Thyroid gland (tissue), 4 donors: Measurements from ENCODE around the gene KCNIP4. TPM values are rescaled to one million over a fixed set of nuclear protein-coding genes. Genes with fewer than 3 reads are reported as not detected.

Experiments used
- DNase-seq, 2 donors: peaks; one replicate each; pipeline ENCODE4 v3.0.0-alpha.2; 2019
- H3K27ac ChIP-seq, 3 donors: fragments of 200-600 bp; sonication (generic); 1 replicate in 2 of 3; 2 replicates in 1 of 3; pipeline ENCODE4 v1.5.1; 2016 to 2019; ENCODE audit warnings: mild to moderate bottlenecking in 1 of 3, moderate library complexity in 1 of 3
- H3K27me3 ChIP-seq: fragments of 200-600 bp; sonication (generic); one replicate; pipeline ENCODE4 v1.5.1; 2019
- H3K36me3 ChIP-seq, 2 donors: fragments of 200-600 bp; sonication (generic); one replicate each; pipeline ENCODE4 v1.5.1; 2016 to 2019
- H3K4me1 ChIP-seq, 2 donors: fragments of 200-600 bp; sonication (generic); one replicate each; pipeline ENCODE4 v1.5.1; 2017 to 2019
- H3K4me3 ChIP-seq, 3 donors: fragments of 200-600 bp; sonication (generic); replicated peaks in 1 of 3; 1 replicate in 2 of 3; 2 replicates in 1 of 3; pipeline ENCODE4 v1.5.1; 2016; ENCODE audit warnings: mild to moderate bottlenecking in 1 of 3
- H3K9me3 ChIP-seq: fragments of 200-600 bp; sonication (generic); one replicate; pipeline ENCODE4 v1.5.1; 2017
- POLR2A ChIP-seq, 2 donors: fragments of 450-650 bp; IDR thresholded peaks; one replicate each; pipeline ENCODE4 v1.6.1; 2017; ENCODE audit warnings: antibody characterized with exemption in 2 of 2, mild to moderate bottlenecking in 2 of 2, moderate library complexity in 1 of 2
- WGBS, 2 donors: methylation state at CpG; one replicate each; pipeline ENCODE4 v1.1.5; 2017; 5-methylcytosine and 5-hydroxymethylcytosine counted together
- intact Hi-C: fragments of 100-400 bp; cut with DNase I; formaldehyde crosslinking; loops from one replicate; pipeline ENCODE4 v1.15.1; 2023
- total RNA-seq, 4 donors: library from RNA; depleted of rRNA; stranded (reverse); fragments of >200 nt; gene quantifications; one replicate each; pipeline ENCODE4 v1.2.3, GENCODE V29; 2016
- TF ChIP-seq, protein P1 (sequence below), 6 experiments: fragments of 200-600 bp in 3 of 6; fragments of 450-650 bp in 3 of 6; sonication (generic) in 3 of 6; IDR thresholded peaks; one replicate each; pipeline ENCODE4 v1.5.1; 2016 to 2019; ENCODE audit warnings: antibody characterized with exemption in 6 of 6, mild to moderate bottlenecking in 2 of 6, inconsistent platforms in 1 of 6, moderate library complexity in 1 of 6

KCNIP4 gene
- total RNA-seq, 4 donors from 2014 or later: 2.0 to 6.6 (median 4.4) TPM

GRCh38 chr4:21198683-21199082, 749.9 kb downstream of the KCNIP4 start:
- H3K4me1 ChIP-seq: no peaks in the 10 kb centered on the region
- H3K9me3 ChIP-seq: no peaks in the 10 kb centered on the region
- TF ChIP-seq POLR2A (IDR thresholded peaks at IDR 0.05): no peak
- TF ChIP-seq, protein P1, sequence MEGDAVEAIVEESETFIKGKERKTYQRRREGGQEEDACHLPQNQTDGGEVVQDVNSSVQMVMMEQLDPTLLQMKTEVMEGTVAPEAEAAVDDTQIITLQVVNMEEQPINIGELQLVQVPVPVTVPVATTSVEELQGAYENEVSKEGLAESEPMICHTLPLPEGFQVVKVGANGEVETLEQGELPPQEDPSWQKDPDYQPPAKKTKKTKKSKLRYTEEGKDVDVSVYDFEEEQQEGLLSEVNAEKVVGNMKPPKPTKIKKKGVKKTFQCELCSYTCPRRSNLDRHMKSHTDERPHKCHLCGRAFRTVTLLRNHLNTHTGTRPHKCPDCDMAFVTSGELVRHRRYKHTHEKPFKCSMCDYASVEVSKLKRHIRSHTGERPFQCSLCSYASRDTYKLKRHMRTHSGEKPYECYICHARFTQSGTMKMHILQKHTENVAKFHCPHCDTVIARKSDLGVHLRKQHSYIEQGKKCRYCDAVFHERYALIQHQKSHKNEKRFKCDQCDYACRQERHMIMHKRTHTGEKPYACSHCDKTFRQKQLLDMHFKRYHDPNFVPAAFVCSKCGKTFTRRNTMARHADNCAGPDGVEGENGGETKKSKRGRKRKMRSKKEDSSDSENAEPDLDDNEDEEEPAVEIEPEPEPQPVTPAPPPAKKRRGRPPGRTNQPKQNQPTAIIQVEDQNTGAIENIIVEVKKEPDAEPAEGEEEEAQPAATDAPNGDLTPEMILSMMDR (IDR thresholded peaks at IDR 0.05): no peak
- no peak for DNase-seq
- no peaks in the 10 kb centered on the region for H3K36me3 ChIP-seq
- H3K27ac ChIP-seq: no peak overlapping the region
- H3K4me3 ChIP-seq: no peak overlapping the region
- no peaks in the 10 kb centered on the region for H3K27me3 ChIP-seq
- WGBS, 2 donors: 75 to 88% methylated on average over 4 of the region's 4 CpGs
- intact Hi-C loops: no loop called here

DNA sequence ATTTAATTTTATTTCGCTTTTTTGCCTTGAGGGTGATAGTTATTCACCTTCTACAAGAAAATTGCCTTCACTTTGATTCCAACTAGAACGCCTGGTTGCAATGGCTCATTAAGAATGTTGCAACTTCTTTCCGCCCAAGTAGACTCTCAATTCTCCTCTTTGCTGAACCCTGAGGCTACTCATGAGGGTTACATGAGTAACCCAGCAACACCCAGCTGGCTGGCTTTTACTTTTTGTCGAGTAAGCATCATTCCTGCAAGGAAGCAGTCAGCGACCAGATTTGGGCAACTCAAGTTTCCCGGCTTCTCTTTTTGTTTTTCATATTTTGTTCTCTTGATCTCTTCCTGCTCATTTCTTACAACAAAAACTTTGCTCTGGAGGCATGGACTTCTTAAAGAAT, 752.9 kb downstream of the KCNIP4 start:
- Histone ChIP-seq H3K27me3 (no peaks in the 10 kb centered on the region), H3K9me3 (no peaks in the 10 kb centered on the region), H3K27ac (no peak overlapping the region), H3K4me3 (no peak overlapping the region), H3K36me3 (no peaks in the 10 kb centered on the region), H3K4me1 (no peaks in the 10 kb centered on the region)
- WGBS, 2 donors: 75% methylated on average over 6 of the region's 6 CpGs
- no peak for TF ChIP-seq POLR2A (IDR thresholded peaks at IDR 0.05)
- TF ChIP-seq, protein P1 (IDR thresholded peaks at IDR 0.05): no peak
- DNase-seq: no peak
- intact Hi-C loops: no loop called here

- no peak for DNase-seq
- H3K4me3 ChIP-seq: no peak overlapping the region
- H3K36me3 ChIP-seq: no peaks in the 10 kb centered on the region
- H3K9me3 ChIP-seq: no peaks in the 10 kb centered on the region
- H3K4me1 ChIP-seq: no peaks in the 10 kb centered on the region
- H3K27me3 ChIP-seq: no peaks in the 10 kb centered on the region
- no peak overlapping the region for H3K27ac ChIP-seq
- 86% methylated on average over 2 of the region's 2 CpGs for whole genome bisulfite sequencing, 2 donors
- intact Hi-C loops: no loop called here
- TF ChIP-seq POLR2A (IDR thresholded peaks at IDR 0.05): no peak
- TF ChIP-seq, protein P1 (IDR thresholded peaks at IDR 0.05): no peak
Measured at GRCh38 chr4:21192367-21192766, 756.2 kb downstream of the KCNIP4 start.

- WGBS, 2 donors: 84 to 85% methylated on average over 6 of the region's 6 CpGs
- no peaks in the 10 kb centered on the region for H3K36me3 ChIP-seq
- H3K9me3 ChIP-seq: no peaks in the 10 kb centered on the region
- no peak overlapping the region for H3K4me3 ChIP-seq
- intact Hi-C loops: no loop called here
- no peaks in the 10 kb centered on the region for H3K27me3 ChIP-seq
- no peak for DNase-seq
- TF ChIP-seq POLR2A (IDR thresholded peaks at IDR 0.05): no peak
- TF ChIP-seq, protein P1 (IDR thresholded peaks at IDR 0.05): no peak
- no peak overlapping the region for H3K27ac ChIP-seq
- no peaks in the 10 kb centered on the region for H3K4me1 ChIP-seq
Measured at GRCh38 chr4:21191317-21191716, 757.3 kb downstream of the KCNIP4 start.

GRCh38 chr4:21184788-21185187, 763.8 kb downstream of the KCNIP4 start:
- Histone ChIP-seq H3K36me3 (no peaks in the 10 kb centered on the region), H3K27ac (no peak overlapping the region), H3K9me3 (no peaks in the 10 kb centered on the region), H3K27me3 (no peaks in the 10 kb centered on the region), H3K4me1 (no peaks in the 10 kb centered on the region), H3K4me3 (no peak overlapping the region)
- TF ChIP-seq, protein P1 (IDR thresholded peaks at IDR 0.05): peak in 2 of 6 experiments; percentile 30 to 33
- TF ChIP-seq POLR2A (IDR thresholded peaks at IDR 0.05): no peak
- intact Hi-C loops: no loop called here
- DNase-seq: no peak
- WGBS, 2 donors: 78 to 80% methylated on average over 2 of the region's 2 CpGs
